Measurements from ENCODE around the gene NOC2L. TPM values are rescaled to one million over a fixed set of nuclear protein-coding genes. Genes with fewer than 3 reads are reported as not detected.
A peak's percentile ranks its signal among the peaks of the same experiment; 100 is the strongest.

NOC2L gene
- total RNA-seq, 4 donors from 2014 or later = 21.8 to 58.8 (median 37.5) TPM

DNA sequence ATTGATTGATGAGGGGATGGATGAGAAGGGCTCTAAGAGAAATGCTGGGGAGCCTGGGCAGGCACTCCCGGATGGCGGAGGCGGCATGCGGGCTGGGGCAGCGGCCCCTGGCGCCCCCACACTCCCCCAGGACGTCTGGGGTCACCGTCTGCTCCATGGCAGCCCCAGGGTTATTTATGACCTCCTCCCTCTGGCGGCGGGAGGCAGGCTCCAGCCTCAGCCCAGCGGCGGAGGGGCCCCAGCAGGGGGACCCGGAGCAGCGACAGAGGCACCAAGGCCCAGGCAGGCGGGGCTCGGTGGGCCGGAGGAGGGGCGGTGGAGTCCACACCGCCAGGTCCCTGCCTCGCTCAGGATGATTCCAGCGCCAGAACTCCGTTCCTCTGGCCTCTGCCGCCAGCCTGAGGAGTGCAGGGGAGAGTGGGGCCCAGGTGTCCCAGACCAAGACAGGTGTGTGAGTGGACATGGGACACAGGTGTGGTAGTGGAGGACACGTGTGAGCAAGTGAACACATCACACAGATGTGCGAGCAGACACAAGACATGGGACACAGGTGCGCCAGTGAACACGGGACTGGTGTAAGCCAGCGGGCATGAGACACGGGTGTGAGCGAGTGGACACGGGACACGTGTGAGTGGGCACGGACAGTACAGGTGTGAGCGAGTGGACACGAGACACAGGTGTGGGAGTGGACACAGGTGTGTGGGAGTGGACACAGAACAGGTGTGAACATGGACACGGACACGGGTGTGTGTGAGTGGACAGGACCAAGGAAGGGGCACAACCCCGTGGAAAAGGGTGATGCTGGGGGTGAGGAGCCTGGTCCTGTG lies 37.8 kb downstream of the NOC2L start:
- H3K9me3 ChIP-seq = no peaks in the 10 kb centered on the region
- TF ChIP-seq POLR2A (IDR thresholded peaks at IDR 0.05) = peak in 1 of 2 donors; percentile 10
- TF ChIP-seq, protein P1, sequence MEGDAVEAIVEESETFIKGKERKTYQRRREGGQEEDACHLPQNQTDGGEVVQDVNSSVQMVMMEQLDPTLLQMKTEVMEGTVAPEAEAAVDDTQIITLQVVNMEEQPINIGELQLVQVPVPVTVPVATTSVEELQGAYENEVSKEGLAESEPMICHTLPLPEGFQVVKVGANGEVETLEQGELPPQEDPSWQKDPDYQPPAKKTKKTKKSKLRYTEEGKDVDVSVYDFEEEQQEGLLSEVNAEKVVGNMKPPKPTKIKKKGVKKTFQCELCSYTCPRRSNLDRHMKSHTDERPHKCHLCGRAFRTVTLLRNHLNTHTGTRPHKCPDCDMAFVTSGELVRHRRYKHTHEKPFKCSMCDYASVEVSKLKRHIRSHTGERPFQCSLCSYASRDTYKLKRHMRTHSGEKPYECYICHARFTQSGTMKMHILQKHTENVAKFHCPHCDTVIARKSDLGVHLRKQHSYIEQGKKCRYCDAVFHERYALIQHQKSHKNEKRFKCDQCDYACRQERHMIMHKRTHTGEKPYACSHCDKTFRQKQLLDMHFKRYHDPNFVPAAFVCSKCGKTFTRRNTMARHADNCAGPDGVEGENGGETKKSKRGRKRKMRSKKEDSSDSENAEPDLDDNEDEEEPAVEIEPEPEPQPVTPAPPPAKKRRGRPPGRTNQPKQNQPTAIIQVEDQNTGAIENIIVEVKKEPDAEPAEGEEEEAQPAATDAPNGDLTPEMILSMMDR (IDR thresholded peaks at IDR 0.05) = peak; percentile 39 to 64 (median 51)
- no peaks in the 10 kb centered on the region for H3K27me3 ChIP-seq
- peaks cover 10 to 64% of the 10 kb centered on the region in 2 donors for H3K4me1 ChIP-seq
- no peaks in the 10 kb centered on the region for H3K36me3 ChIP-seq
- DNase-seq = peak; percentile 63 to 79
- no peak overlapping the region for H3K4me3 ChIP-seq
- H3K27ac ChIP-seq = no peak overlapping the region
- intact Hi-C loops (cut with DNase I; ENCODE audit: low total_unique reads) = no loop called here

DNA sequence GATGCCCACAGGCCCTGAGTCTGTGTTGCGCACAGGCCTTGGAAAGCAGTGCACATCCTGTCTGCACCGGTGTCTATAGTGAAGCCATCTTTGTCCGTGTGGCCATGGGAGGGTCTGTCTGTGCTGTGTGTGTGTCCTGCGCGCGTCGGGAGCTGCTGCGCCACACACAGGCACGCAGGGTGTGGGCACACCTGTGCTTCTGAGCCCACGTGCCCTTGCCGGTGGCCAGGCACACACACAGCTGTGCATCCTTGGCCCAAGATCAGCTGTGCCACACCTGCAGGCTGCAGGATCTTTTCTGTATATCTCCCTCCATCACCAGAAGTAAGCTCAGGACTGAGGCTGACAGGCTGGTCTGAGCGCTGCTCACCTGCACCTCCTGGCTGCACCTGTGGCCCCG lies 38.5 kb downstream of the NOC2L start:
- H3K36me3 ChIP-seq = no peaks in the 10 kb centered on the region
- no peak overlapping the region for H3K27ac ChIP-seq
- TF ChIP-seq, protein P1 (IDR thresholded peaks at IDR 0.05) = no peak
- TF ChIP-seq POLR2A (IDR thresholded peaks at IDR 0.05) = no peak
- no peaks in the 10 kb centered on the region for H3K9me3 ChIP-seq
- DNase-seq = no peak
- intact Hi-C loops (cut with DNase I; ENCODE audit: low total_unique reads) = no loop called here
- H3K27me3 ChIP-seq = no peaks in the 10 kb centered on the region
- peaks cover 10 to 64% of the 10 kb centered on the region in 2 donors for H3K4me1 ChIP-seq
- no peak overlapping the region for H3K4me3 ChIP-seq

DNA sequence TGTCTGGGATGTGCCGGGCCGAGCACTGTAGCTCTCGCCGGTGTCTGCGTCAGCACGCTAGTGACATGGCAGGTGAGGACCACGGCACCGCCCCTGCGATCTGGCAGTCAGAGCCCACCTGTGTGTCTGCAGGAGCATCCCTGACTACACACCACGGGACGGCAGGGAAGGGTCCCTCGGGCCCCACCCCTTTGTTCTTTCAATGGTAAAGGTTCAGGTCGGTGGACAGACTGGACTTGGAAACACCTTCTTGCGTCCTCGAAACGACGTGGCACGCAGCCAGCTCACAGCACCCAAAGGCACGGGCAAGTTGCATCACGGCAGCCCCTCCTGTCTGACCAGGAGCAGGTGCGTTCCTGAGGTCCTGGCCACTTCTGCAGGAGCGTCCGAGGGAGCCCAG lies 39.0 kb downstream of the NOC2L start:
- Histone ChIP-seq H3K9me3 (no peaks in the 10 kb centered on the region), H3K4me3 (no peak overlapping the region), H3K36me3 (no peaks in the 10 kb centered on the region), H3K4me1 (peaks cover 10 to 59% of the 10 kb centered on the region in 2 donors), H3K27me3 (no peaks in the 10 kb centered on the region), H3K27ac (no peak overlapping the region)
- DNase-seq = no peak
- TF ChIP-seq, protein P1 (IDR thresholded peaks at IDR 0.05) = no peak
- no peak for TF ChIP-seq POLR2A (IDR thresholded peaks at IDR 0.05)
- intact Hi-C loops (cut with DNase I; ENCODE audit: low total_unique reads) = no loop called here

DNA sequence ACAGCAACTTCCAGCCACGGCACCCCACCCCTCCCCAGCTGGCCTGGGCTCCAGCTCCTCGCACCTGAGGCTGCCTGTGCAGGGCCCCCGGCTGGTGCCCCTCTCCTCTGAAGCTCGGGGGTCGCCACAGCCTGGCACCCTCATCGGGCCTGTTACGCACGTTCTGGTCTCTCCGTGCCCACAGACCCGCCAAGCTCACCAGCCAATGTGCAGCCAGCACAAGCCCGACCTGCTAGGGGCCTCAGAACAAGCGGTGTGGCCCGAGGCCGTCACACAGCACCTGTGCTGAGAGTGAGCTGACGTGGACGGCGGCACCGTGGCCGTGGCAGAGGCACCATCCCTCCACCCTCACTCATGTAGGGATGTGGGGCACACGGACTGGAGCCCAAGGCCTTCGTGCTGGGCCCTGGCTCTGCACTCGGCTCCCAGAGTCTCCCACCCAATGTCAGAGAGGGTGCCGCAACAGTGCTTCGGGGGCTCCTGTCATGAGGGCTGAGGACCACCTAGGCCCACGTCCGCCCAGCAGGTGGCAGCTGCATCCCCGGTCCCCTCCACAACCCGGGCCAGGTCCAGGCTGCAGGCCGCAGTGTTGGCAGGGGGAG lies 39.7 kb downstream of the NOC2L start:
- Histone ChIP-seq H3K4me1 (peaks cover 10 to 53% of the 10 kb centered on the region in 2 donors), H3K9me3 (no peaks in the 10 kb centered on the region), H3K27me3 (no peaks in the 10 kb centered on the region), H3K4me3 (no peak overlapping the region), H3K27ac (no peak overlapping the region), H3K36me3 (no peaks in the 10 kb centered on the region)
- DNase-seq = no peak
- TF ChIP-seq POLR2A (IDR thresholded peaks at IDR 0.05) = no peak
- TF ChIP-seq, protein P1 (IDR thresholded peaks at IDR 0.05) = no peak
- intact Hi-C loops (cut with DNase I; ENCODE audit: low total_unique reads) = no loop called here

DNA sequence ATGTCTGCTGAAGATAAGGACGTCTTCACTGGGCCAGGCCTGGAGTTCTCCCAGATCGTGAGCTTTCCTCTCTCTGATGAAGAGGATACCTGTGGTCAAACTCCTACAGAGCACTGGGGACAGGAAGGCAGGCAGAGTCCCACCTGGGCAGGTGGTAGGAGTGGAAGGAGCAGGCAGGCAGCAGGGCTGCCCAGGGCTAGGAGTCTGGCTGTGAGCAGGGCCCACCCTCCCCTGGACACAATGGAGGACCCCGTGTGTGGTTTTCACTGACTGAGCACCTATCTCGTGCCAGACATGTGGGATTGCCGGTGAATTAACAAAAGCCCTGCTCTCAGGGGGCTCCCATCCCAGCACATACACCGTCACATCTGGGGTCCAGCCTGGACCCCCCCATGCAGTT lies 40.2 kb downstream of the NOC2L start:
- Histone ChIP-seq H3K27ac (no peak overlapping the region), H3K4me1 (peaks cover 10 to 47% of the 10 kb centered on the region in 2 donors), H3K4me3 (no peak overlapping the region), H3K27me3 (no peaks in the 10 kb centered on the region), H3K36me3 (no peaks in the 10 kb centered on the region), H3K9me3 (no peaks in the 10 kb centered on the region)
- DNase-seq = no peak
- intact Hi-C loops (cut with DNase I; ENCODE audit: low total_unique reads) = no loop called here
- no peak for TF ChIP-seq POLR2A (IDR thresholded peaks at IDR 0.05)
- TF ChIP-seq, protein P1 (IDR thresholded peaks at IDR 0.05) = no peak
